OCI-LY7 (cell line): ENCODE data around the gene KPNA4. TPM values are rescaled to one million over a fixed set of nuclear protein-coding genes. Genes with fewer than 3 reads are reported as not detected.

Experiments used
- BruUV-seq: library from RNA; stranded (reverse); fragments of 400-500 nt; replicated peaks from 2 replicates; lab custom pipeline; 2021; lab: Mats Ljungman, UMichigan
- CTCF ChIA-PET: fragments of 300-600 bp; sonication (Branson Sonifier 250); formaldehyde crosslinking; loops from one replicate; lab custom pipeline; 2022; ENCODE audit warnings: antibody characterized with exemption; ENCODE audit not compliant: unreplicated experiment; lab: Charles Lee
- POLR2A ChIA-PET: fragments of 300-600 bp; sonication (Branson Sonifier 250); formaldehyde crosslinking; loops from one replicate; lab custom pipeline; 2022; ENCODE audit warnings: antibody characterized with exemption; lab: Charles Lee
- DNase-seq: peaks from one replicate; pipeline ENCODE4 v3.0.0-alpha.2; 2015; ENCODE audit warnings: low spot score
- H2AFZ ChIP-seq: fragments of 200-600 bp; sonication (generic), shearing (Covaris generic); 2 replicates; pipeline ENCODE4 v1.6.1; 2014; ENCODE audit warnings: mild to moderate bottlenecking, antibody characterized with exemption, low read length, moderate library complexity
- H3K27ac ChIP-seq: fragments of 200-600 bp; sonication (generic); 2 replicates; pipeline ENCODE4 v1.5.1; 2014; ENCODE audit warnings: mixed run types, low read depth, mild to moderate bottlenecking, moderate library complexity, low read length, inconsistent platforms; ENCODE audit not compliant: poor library complexity, severe bottlenecking
- H3K36me3 ChIP-seq: fragments of 200-600 bp; sonication (generic); 2 replicates; pipeline ENCODE4 v1.6.1; 2014; ENCODE audit warnings: mild to moderate bottlenecking, antibody characterized with exemption, low read length, moderate library complexity, mixed read lengths; ENCODE audit not compliant: insufficient read depth
- H3K4me1 ChIP-seq: fragments of 200-600 bp; sonication (generic); 2 replicates; pipeline ENCODE4 v1.5.1; 2014; ENCODE audit warnings: mild to moderate bottlenecking, low read length; ENCODE audit not compliant: insufficient read depth, poor library complexity, severe bottlenecking
- H3K4me2 ChIP-seq: fragments of 200-600 bp; sonication (generic); 2 replicates; pipeline ENCODE4 v1.6.1; 2014; ENCODE audit warnings: mild to moderate bottlenecking, low read length
- H3K4me3 ChIP-seq: fragments of 200-600 bp; sonication (generic); 2 replicates; pipeline ENCODE4 v1.5.1; 2014; ENCODE audit warnings: mild to moderate bottlenecking, low read depth, low read length; ENCODE audit not compliant: poor library complexity, severe bottlenecking
- H3K79me2 ChIP-seq: fragments of 200-600 bp; sonication (generic); 2 replicates; pipeline ENCODE4 v1.6.1; 2016; ENCODE audit warnings: low read depth, mild to moderate bottlenecking, low read length, moderate library complexity, mixed read lengths; ENCODE audit not compliant: insufficient read depth
- H3K9me2 ChIP-seq: fragments of 200-600 bp; sonication (generic); 2 replicates; pipeline ENCODE4 v1.6.1; 2016; ENCODE audit warnings: mild to moderate bottlenecking, low read length, mixed read lengths; ENCODE audit not compliant: insufficient read depth
- H3K9me3 ChIP-seq: fragments of 200-600 bp; sonication (generic); 2 replicates; pipeline ENCODE4 v1.6.1; 2014; ENCODE audit warnings: mild to moderate bottlenecking, mixed run types, low read length, mixed read lengths
- H4K20me1 ChIP-seq: fragments of 200-600 bp; sonication (generic); 2 replicates; pipeline ENCODE4 v1.6.1; 2014; ENCODE audit warnings: mild to moderate bottlenecking, antibody characterized with exemption, low read length, moderate library complexity, mixed read lengths; ENCODE audit not compliant: insufficient read depth
- CTCF ChIP-seq: fragments of 200-600 bp; sonication (generic); conservative IDR thresholded peaks from 2 replicates; pipeline ENCODE4 v1.5.1; 2014; ENCODE audit warnings: mild to moderate bottlenecking, antibody characterized with exemption, low read length, moderate library complexity, mixed read lengths
- EZH2phosphoT487 ChIP-seq: fragments of 200-600 bp; sonication (generic); IDR thresholded peaks from 2 replicates; pipeline ENCODE4 v1.6.1; 2018; ENCODE audit warnings: low read depth, borderline replicate concordance, mild to moderate bottlenecking, mixed run types, antibody characterized with exemption, low read length, moderate library complexity, mixed read lengths
- intact Hi-C: fragments of 100-400 bp; cut with micrococcal nuclease; formaldehyde crosslinking; loops from one replicate; pipeline ENCODE4 v1.10.0; 2022; ENCODE audit not compliant: unreplicated experiment
- total RNA-seq, 2 experiments: library from RNA; depleted of rRNA in 1 of 2; stranded (reverse); fragments of >200 nt in 1 of 2; shearing (Covaris generic) in 1 of 2; gene quantifications; 2 replicates each; pipeline ENCODE4 v1.2.3, GENCODE V29; 2014 to 2022

KPNA4 gene
- total RNA-seq, 2 experiments from 2014 or later = 15.7 to 46.3 TPM

DNA sequence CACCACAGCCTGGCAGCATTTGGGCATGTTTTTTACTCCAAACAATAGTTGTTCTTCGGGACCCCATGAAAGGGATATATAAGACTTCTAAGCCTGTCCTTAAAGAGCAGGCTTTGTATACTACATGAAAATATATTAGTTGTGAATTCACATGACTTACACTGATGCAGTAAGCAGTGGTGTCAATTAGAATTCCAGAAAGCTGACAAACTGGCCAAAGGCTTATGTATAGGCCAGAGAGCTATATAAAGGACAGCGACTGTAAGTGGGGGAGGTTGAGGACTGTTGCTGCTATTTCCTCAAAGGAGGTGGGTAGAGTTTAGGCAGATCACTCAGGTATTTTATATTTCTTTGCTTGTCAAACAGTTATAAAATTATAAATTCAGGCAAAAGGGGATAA is 24.8 kb downstream of the KPNA4 start:
- ChIA-PET CTCF (no interaction called here), POLR2A (interaction anchor here (0.6 to 0.8 kb wide), 2 partner anchors 23 to 393 kb away, joined by 3 to 4 read pairs; no protein-coding TSS in a partner anchor)
- H2AFZ ChIP-seq = no peak overlapping the region
- peaks cover 26% of the 10 kb centered on the region for H3K36me3 ChIP-seq
- no peaks in the 10 kb centered on the region for H3K4me1 ChIP-seq
- BruUV-seq = no TSS peak
- no peak overlapping the region for H3K4me2 ChIP-seq
- H3K4me3 ChIP-seq = no peak overlapping the region
- H3K27ac ChIP-seq = no peak overlapping the region
- intact Hi-C loops = no loop called here
- TF ChIP-seq EZH2phosphoT487 = no peak
- TF ChIP-seq CTCF = no peak
- H4K20me1 ChIP-seq = peaks cover 38% of the 10 kb centered on the region; the same call in 1 of the 2 replicates
- peaks cover 95% of the 10 kb centered on the region for H3K79me2 ChIP-seq
- no peaks in the 10 kb centered on the region for H3K9me2 ChIP-seq
- no peak for DNase-seq
- H3K9me3 ChIP-seq = no peaks in the 10 kb centered on the region

DNA sequence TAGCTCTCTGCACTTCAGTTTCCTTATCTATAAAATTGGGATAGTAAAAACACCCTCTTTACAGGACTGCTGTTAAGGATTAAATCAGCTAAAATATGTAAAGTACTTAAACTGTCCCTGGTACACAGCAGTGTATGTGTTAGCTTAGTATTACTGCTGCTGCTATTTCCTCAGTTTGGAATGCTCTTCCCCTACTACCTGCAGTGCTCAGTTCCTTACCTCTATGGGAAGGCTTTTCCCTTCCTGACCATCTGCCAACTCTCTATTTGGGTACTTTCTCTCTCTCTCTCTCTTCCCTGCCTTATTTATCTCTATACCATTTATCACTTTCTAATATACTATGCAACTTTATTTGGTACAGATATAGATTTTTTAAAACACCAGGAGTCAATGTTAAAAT is 26.5 kb downstream of the KPNA4 start:
- Histone ChIP-seq H3K27ac (no peak overlapping the region), H3K4me2 (no peak overlapping the region), H4K20me1 (peaks cover 26% of the 10 kb centered on the region; the same call in 1 of the 2 replicates), H3K79me2 (peaks cover 83% of the 10 kb centered on the region), H3K9me2 (no peaks in the 10 kb centered on the region), H2AFZ (no peak overlapping the region), H3K9me3 (no peaks in the 10 kb centered on the region), H3K36me3 (peaks cover 37% of the 10 kb centered on the region), H3K4me3 (no peak overlapping the region), H3K4me1 (no peaks in the 10 kb centered on the region)
- ChIA-PET CTCF (no interaction called here), POLR2A (interaction anchor here (0.8 to 1.8 kb wide), 4 partner anchors 10 to 169 kb away, joined by 3 to 5 read pairs (median 4); no protein-coding TSS in a partner anchor)
- no TSS peak for BruUV-seq
- TF ChIP-seq CTCF = no peak
- TF ChIP-seq EZH2phosphoT487 = no peak
- no peak for DNase-seq
- intact Hi-C loops = no loop called here

DNA sequence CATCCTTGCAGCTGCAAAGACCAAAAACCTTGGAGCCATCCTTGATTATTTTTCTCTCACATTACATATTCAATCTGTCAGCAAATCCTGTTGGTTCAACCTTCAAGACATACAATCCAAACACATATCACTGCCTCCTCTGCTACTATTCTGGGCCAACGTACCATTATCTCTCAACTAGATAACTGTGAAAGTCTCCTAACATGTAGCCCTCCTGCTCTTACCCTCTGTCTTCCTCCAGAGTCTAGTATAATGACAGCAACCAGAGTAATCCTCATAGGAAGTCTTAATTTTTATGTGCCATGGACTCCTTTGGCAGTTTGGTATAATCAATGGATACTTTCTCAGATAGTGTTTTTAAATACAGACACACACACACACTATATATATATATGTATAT is 27.6 kb downstream of the KPNA4 start:
- intact Hi-C loops = no loop called here
- Histone ChIP-seq H3K4me2 (no peak overlapping the region), H3K9me2 (no peaks in the 10 kb centered on the region), H4K20me1 (peaks cover 26% of the 10 kb centered on the region; the same call in 1 of the 2 replicates), H3K36me3 (peaks cover 40% of the 10 kb centered on the region), H3K9me3 (no peaks in the 10 kb centered on the region), H3K4me3 (no peak overlapping the region), H2AFZ (no peak overlapping the region), H3K4me1 (no peaks in the 10 kb centered on the region), H3K27ac (no peak overlapping the region), H3K79me2 (peaks cover 71% of the 10 kb centered on the region)
- ChIA-PET POLR2A (interaction anchor here (1.0 to 1.8 kb wide), 2 partner anchors 9 to 117 kb away, joined by 4 to 5 read pairs; no protein-coding TSS in a partner anchor), CTCF (no interaction called here)
- TF ChIP-seq EZH2phosphoT487 = no peak
- no peak for TF ChIP-seq CTCF
- BruUV-seq = no TSS peak
- no peak for DNase-seq
